Peyer's patch (tissue), 4 donors: ENCODE data around the gene FGF21. TPM values are rescaled to one million over a fixed set of nuclear protein-coding genes. Genes with fewer than 3 reads are reported as not detected.

Experiments used
- DNase-seq, 3 donors: peaks; one replicate each; pipeline ENCODE4 v3.0.0-alpha.2; 2017 to 2019
- H3K27ac ChIP-seq, 4 donors: fragments of 200-600 bp; sonication (generic); one replicate each; pipeline ENCODE4 v1.5.1; 2016 to 2019
- H3K27me3 ChIP-seq, 2 donors: fragments of 200-600 bp; sonication (generic); one replicate each; pipeline ENCODE4 v1.5.1; 2019
- H3K36me3 ChIP-seq, 3 donors: fragments of 200-600 bp; sonication (generic); one replicate each; pipeline ENCODE4 v1.5.1; 2016 to 2019
- H3K4me1 ChIP-seq, 4 donors: fragments of 200-600 bp; sonication (generic); one replicate each; pipeline ENCODE4 v1.5.1; 2016 to 2019
- H3K4me3 ChIP-seq, 4 donors: fragments of 200-600 bp; sonication (generic); 1 replicate in 3 of 4; 2 replicates in 1 of 4; pipeline ENCODE4 v1.5.1; 2016 to 2019; ENCODE audit warnings: mild to moderate bottlenecking in 1 of 4
- H3K9me3 ChIP-seq, 4 donors: fragments of 200-600 bp; sonication (generic); one replicate each; pipeline ENCODE4 v1.5.1; 2016 to 2019; ENCODE audit warnings: mild to moderate bottlenecking in 1 of 4
- POLR2A ChIP-seq, 2 donors: fragments of 450-650 bp; IDR thresholded peaks; one replicate each; pipeline ENCODE4 v1.5.1; 2017; ENCODE audit warnings: antibody characterized with exemption in 2 of 2, mild to moderate bottlenecking in 2 of 2, moderate library complexity in 2 of 2
- small RNA-seq, 2 donors: library from RNA; depleted of rRNA; stranded (forward); fragments of <200 nt; gene quantifications; one replicate each; pipeline ENCODE3, GENCODE V24; 2016
- total RNA-seq, 4 donors: library from RNA; depleted of rRNA; stranded (reverse); fragments of >200 nt; gene quantifications; one replicate each; pipeline ENCODE4 v1.1.0, GENCODE V29; 2016
- TF ChIP-seq, protein P1 (sequence below), 6 experiments: fragments of 450-650 bp in 4 of 6; fragments of 200-600 bp in 2 of 6; sonication (generic) in 1 of 6; IDR thresholded peaks; one replicate each; pipeline ENCODE4 v1.5.1; 2017 to 2019; ENCODE audit warnings: antibody characterized with exemption in 6 of 6, mild to moderate bottlenecking in 3 of 6, moderate library complexity in 1 of 6

The FGF21 gene
- total RNA-seq, 4 donors from 2014 or later: not detected

DNA sequence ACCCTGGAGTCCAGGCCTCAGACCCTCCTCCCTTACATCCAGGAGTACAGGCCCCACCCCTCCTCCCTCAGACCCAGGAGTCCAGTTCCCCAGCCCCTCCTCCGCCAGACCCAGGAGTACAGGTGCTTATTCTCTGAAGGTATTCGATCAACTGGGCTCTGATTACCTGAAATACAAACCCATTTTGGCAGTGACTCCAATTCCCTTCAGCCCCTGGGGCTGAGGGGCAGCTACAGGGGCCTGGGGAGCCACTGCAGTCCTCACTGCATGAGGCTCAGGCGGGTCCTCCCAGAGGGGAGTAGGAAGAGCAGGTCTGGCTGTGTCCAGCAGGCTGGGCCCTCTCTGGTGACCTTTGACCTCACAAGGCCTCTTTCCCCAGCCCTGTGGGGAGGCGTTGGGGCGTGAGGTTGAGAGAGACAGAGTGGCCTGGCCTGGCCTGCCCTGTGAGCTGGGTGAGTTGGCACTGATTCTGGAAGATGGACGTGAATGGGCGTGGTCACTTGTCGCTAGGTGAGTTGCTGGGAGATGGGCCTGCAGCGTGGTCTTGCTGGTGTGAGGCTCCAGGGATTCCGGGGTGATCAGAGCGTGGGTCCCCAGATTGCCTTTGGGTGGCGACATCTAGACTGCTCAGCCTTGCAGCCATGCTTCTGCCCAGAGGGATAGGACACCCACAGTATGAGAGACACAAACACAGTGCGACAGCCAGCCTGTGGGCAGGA, 52.4 kb downstream of the FGF21 start:
- DNase-seq: peak in 2 of 3 donors; percentile 71 to 79
- Histone ChIP-seq H3K4me1 (peaks cover 0 to 41% (median 11%) of the 10 kb centered on the region in 4 donors), H3K9me3 (no peaks in the 10 kb centered on the region), H3K27me3 (no peaks in the 10 kb centered on the region), H3K27ac (peak overlapping the region in 3 of 4 donors; percentile 57 to 89 (median 76)), H3K36me3 (no peaks in the 10 kb centered on the region), H3K4me3 (peak overlapping the region in 2 of 4 donors; percentile 53 to 54)
- TF ChIP-seq, protein P1, sequence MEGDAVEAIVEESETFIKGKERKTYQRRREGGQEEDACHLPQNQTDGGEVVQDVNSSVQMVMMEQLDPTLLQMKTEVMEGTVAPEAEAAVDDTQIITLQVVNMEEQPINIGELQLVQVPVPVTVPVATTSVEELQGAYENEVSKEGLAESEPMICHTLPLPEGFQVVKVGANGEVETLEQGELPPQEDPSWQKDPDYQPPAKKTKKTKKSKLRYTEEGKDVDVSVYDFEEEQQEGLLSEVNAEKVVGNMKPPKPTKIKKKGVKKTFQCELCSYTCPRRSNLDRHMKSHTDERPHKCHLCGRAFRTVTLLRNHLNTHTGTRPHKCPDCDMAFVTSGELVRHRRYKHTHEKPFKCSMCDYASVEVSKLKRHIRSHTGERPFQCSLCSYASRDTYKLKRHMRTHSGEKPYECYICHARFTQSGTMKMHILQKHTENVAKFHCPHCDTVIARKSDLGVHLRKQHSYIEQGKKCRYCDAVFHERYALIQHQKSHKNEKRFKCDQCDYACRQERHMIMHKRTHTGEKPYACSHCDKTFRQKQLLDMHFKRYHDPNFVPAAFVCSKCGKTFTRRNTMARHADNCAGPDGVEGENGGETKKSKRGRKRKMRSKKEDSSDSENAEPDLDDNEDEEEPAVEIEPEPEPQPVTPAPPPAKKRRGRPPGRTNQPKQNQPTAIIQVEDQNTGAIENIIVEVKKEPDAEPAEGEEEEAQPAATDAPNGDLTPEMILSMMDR (IDR thresholded peaks at IDR 0.05): no peak
- TF ChIP-seq POLR2A (IDR thresholded peaks at IDR 0.05): no peak

Small RNAs within 50 kb of the gene (small RNA-seq; reads per million reads assigned to genes)
- gene RNU6-317P: 0 reads per million in 2 donors

Other genes with a start within 250 kb of the FGF21 start
- 10 to 100 TPM in 2 of 4 donors, 1 to 10 TPM in 2; 8.2 to 17.6 (median 12.8) TPM for gene LMTK3, start 243.7 kb upstream of the FGF21 start, total RNA-seq
- 10 to 100 TPM in 1 of 4 donors, 1 to 10 TPM in 3; 2.5 to 14.6 (median 5.9) TPM for gene SULT2B1, start 203.4 kb upstream of the FGF21 start, total RNA-seq
- gene SPACA4, start 148.8 kb upstream of the FGF21 start, total RNA-seq: not detected
- gene FAM83E, start 140.4 kb upstream of the FGF21 start, total RNA-seq: 100 to 1,000 TPM in 3 of 4 donors, 10 to 100 TPM in 1; 58.6 to 203 (median 130) TPM
- gene RPL18, start 136.3 kb upstream of the FGF21 start, total RNA-seq: 1,000 to 10,000 TPM; 1,077 to 1,595 (median 1,505) TPM
- gene SPHK2, start 136.0 kb upstream of the FGF21 start, total RNA-seq: 100 to 1,000 TPM in 2 of 4 donors, 10 to 100 TPM in 2; 34.7 to 121 (median 96.7) TPM
- gene DBP, start 118.1 kb upstream of the FGF21 start, total RNA-seq: 10 to 100 TPM in 3 of 4 donors, 1 to 10 TPM in 1; 9.9 to 51.5 (median 35.8) TPM
- 1 to 10 TPM in 3 of 4 donors, under 1 TPM in 1; 0.70 to 8.3 (median 2.1) TPM for gene CA11, start 109.3 kb upstream of the FGF21 start, total RNA-seq
- 1 to 10 TPM in 1 of 4 donors, not detected in 3; 6.8 TPM for gene NTN5, start 82.5 kb upstream of the FGF21 start, total RNA-seq
- 10 to 100 TPM; 11.6 to 91.6 (median 53.8) TPM for gene FUT2, start 59.6 kb upstream of the FGF21 start, total RNA-seq
- gene MAMSTR, start 35.8 kb upstream of the FGF21 start, total RNA-seq: 1 to 10 TPM in 1 of 4 donors, under 1 TPM in 1, not detected in 2; 0.70 to 1.1 TPM
- gene RASIP1, start 14.9 kb upstream of the FGF21 start, total RNA-seq: 1 to 10 TPM; 1.8 to 6.6 (median 3.4) TPM
- not detected for gene IZUMO1, start 8.6 kb upstream of the FGF21 start, total RNA-seq
- gene FUT1, start 2.9 kb upstream of the FGF21 start, total RNA-seq: 1 to 10 TPM in 1 of 4 donors, under 1 TPM in 3; 0.38 to 1.2 (median 0.68) TPM
- gene BCAT2, start 55.5 kb downstream of the FGF21 start, total RNA-seq: 10 to 100 TPM; 22.4 to 53.6 (median 30.2) TPM
- 1 to 10 TPM in 3 of 4 donors, not detected in 1; 2.0 to 8.8 (median 2.8) TPM for gene HSD17B14, start 81.0 kb downstream of the FGF21 start, total RNA-seq
- 10 to 100 TPM in 1 of 4 donors, 1 to 10 TPM in 3; 2.8 to 38.8 (median 5.9) TPM for gene PLEKHA4, start 113.1 kb downstream of the FGF21 start, total RNA-seq
- gene PPP1R15A, start 116.9 kb downstream of the FGF21 start, total RNA-seq: 100 to 1,000 TPM in 2 of 4 donors, 10 to 100 TPM in 2; 39.2 to 198 (median 80.3) TPM
- not detected for gene TULP2, start 143.2 kb downstream of the FGF21 start, total RNA-seq
- gene NUCB1, start 144.8 kb downstream of the FGF21 start, total RNA-seq: 100 to 1,000 TPM; 154 to 506 (median 444) TPM
- gene DHDH, start 178.2 kb downstream of the FGF21 start, total RNA-seq: 10 to 100 TPM in 3 of 4 donors, not detected in 1; 14.6 to 55.5 (median 45.9) TPM
- 100 to 1,000 TPM in 3 of 4 donors, 10 to 100 TPM in 1; 71.0 to 138 (median 104) TPM for gene BAX, start 199.4 kb downstream of the FGF21 start, total RNA-seq
- gene FTL, start 209.8 kb downstream of the FGF21 start, total RNA-seq: 1,000 to 10,000 TPM; 5,249 to 9,852 (median 6,180) TPM
- 10 to 100 TPM; 24.8 to 61.8 (median 44.0) TPM for gene GYS1, start 237.8 kb downstream of the FGF21 start, total RNA-seq
- gene RUVBL2, start 238.4 kb downstream of the FGF21 start, total RNA-seq: 100 to 1,000 TPM in 1 of 4 donors, 10 to 100 TPM in 3; 34.2 to 111 (median 42.8) TPM